Iris pigment epithelial cell (primary cell): ENCODE data around the gene LTBP1.

Experiments
- DNase-seq: peaks from one replicate; pipeline ENCODE4 v3.0.0-alpha.2; 2011; ENCODE audit warnings: low read depth

Gene LTBP1

DNA sequence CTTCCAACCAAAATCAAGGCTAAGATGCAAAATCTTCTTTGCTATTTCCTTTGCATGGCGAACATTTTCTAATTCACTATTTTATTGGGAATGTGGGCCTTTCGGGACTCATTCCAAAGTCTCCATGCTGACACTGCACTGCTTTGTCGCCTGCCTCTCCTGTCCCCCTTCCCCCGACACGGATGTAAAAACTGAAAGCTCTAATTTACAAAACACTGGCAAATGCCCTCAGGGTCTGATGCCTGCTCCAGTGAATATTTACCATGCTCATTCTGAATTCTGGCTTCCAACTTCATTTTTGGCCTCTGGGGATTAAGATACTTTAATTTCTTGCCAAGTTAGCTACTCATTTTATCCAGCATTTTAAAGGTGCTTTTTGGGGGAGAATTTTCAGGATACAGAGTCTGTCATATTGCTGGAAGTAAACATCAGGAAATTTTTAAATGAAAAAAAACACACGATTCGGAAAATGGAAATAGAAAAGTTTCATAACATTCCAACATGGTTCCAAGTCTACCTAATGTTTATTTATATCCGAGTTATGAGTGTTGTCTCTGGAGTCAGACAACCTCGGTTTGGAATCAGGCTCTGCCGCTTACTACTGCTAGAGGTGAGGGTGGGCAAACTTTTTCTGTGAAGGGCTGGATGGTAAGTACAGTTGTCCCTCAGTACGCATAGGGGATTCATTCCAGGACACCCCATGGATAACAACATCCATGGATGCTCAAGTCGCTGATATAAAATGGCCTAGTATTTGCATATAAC, 14.6 kb upstream of the LTBP1 start:
- no peak for DNase-seq

DNA sequence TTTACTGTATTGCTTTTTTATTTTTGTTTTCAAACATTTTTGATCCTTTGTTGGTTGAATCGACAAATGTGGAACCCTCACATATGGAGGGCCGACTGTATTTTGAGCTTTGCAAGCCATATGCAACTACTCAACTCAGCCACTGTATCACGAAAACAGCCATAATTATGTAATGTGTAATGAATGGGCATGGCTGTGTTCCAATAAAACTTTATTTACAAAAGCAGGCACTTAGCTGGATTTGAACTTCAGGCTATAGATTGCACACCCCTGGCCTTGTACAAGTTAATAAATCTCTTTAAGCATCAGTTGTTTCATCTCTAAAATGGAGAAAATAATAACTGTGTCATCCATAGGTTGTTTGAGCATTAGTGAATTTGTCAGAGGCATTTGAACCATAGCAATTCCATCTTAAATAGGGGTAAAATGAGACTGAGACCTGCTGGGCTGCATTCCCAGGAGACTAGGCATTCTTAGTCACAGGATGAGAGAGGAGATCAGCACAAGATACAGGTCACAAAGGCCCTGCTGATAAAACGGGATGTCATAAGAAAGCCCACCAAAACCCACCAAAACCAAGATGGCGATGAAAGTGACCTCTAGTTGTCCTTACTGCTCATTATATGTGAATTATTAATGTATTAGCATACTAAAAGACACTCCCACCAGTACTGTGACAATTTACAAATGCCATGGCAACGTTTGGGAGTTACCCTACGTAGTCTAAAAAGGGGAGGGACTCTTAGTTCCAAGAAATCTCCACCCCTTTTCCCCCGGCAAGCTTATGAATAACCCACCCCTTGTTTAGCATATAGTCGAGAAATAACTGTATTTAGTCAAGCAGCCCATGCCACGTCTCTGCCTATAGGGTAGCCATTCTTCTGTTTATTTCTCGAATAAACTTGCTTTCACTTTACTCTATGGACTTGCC, 13.7 kb upstream of the LTBP1 start:
- DNase-seq: no peak

DNA sequence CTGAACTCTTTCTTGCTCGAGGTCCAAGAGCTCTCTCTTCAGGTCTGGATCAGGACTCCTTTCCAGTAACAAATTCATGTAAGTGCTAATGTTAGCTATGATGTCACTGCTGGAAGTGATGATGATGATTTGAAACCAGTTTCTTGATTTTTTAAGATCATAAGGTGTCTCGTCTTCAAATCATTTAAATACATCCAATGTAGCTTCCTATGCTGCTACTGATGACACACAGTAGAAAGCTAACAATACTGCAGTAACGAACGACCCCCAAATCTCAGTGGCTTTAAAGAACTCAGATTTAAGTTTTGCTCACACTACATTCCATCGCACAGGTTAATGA, 13.0 kb upstream of the LTBP1 start:
- DNase-seq: no peak

DNA sequence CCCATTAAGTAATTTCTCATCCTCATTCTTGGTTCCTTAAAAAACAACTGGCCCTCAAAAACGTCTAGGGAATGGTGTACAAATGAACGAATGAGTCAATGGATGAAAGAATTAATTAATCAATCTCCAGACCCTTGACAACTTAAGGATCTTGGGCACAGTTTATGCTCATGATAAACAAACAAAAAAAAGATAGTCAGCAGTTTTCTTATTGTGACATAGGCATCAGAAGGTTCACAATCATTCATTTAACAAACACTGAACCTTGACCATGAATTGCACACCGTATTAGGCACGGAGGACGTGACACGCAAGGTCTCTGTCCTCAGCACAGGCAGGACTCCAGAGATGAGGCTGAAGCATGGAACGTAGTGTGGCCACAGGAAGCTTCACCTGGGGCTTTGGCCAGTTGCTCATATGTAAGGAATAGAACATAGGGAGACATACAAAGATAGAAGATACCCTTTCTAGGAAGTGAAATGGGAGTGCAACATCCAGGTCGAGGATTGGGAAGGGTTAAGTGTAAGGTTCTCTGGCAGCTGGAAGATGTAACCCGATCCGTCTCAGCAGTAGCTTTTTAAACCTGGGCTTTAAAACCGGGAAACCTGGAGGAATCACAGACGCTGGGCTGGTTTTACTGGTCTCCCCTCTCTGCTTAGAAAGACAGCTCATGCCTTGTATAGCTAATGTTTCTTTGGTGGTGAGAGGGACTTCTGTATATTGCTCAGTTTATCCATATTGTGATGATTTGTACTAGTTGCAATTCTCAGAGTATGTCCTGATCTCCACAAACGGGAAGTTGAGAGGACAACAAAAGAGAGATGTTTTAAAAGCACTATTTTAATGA, 8.9 kb upstream of the LTBP1 start:
- peak; percentile 59 for DNase-seq

DNA sequence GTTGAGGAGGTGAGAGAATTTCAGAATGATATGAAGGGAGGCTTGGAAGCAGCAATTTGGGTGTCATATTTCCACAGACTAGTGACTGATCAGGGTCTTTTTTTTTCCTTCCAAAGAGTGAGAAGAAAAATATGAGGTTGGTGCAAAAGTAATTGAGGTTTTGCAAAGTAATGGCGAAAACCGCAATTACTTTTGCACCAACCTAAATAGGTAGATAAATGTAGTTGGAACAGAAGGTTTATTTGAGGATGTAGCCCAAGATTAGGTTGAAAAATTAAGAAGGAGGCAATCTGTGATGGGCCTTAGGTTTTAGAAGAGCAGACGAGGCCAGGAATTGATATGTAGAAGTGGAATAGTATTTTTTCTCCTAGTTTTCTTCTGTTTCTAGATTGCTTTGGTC, 7.8 kb upstream of the LTBP1 start:
- DNase-seq: no peak

DNA sequence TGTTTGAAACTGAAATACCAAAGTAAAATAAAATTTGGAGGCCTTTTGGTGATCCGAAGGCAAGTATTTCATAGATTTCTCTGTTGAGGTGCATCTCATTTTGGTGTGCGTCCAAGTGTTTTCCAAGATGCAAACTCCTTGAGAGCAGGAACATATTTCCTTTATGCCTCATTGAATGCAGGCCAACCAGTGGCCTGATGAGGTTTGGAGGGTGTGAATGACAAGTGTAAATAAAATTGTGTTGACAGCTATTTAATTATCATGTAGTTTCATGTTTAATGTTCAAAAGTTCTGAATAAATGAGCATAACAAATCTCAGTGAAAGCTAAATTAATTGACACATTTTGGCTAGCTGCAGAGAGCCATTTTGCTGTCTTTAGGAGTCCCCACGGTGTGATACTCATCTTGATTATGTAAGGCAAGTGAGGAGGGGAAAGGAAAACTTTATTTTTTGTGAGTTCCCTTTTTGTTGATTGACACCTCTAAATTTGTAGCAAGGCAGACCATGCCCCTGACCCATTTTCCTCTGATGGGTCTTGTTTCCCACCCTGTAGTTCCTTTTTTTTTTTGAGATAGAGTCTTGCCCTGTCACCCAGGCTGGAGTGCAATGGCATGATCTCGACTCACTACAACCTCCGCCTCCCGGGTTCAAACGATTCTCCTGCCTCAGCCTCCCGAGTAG, 6.3 kb upstream of the LTBP1 start:
- no peak for DNase-seq

DNA sequence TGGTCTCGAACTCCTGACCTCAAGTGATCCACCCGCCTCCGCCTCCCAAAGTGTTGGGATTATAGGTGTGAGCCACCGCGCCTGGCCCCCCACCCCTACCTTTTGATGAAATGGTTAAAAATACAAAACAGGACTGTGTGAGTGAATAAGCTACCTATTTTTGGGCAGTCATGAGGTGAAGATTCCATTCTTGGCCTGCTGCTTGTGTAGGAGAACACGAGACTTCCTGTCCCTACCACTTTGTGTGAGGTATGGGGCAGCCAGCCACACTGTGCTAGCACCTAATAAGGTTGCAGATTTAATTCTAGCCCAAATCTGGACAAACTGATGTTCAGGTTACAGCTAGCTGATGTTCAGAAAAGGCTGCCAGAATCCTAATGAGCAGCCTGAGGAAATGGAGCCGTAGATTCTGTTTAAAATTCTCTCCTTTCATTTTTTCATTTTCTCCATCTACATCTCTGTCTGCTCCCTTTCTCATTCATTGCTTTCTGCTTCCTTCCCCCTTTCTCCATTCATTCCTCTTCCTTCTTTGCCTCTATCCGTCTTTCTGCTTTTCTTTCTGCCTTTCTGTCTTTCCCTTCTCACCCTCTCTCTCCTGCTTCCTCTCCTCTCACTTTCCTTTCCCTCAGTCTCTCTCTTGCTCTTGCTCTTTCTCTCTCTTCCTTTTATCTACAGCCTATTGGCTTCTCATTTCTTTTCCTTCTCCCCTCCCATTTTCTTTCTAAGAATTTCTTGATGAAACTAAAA, 4.6 kb upstream of the LTBP1 start:
- DNase-seq: no peak

DNA sequence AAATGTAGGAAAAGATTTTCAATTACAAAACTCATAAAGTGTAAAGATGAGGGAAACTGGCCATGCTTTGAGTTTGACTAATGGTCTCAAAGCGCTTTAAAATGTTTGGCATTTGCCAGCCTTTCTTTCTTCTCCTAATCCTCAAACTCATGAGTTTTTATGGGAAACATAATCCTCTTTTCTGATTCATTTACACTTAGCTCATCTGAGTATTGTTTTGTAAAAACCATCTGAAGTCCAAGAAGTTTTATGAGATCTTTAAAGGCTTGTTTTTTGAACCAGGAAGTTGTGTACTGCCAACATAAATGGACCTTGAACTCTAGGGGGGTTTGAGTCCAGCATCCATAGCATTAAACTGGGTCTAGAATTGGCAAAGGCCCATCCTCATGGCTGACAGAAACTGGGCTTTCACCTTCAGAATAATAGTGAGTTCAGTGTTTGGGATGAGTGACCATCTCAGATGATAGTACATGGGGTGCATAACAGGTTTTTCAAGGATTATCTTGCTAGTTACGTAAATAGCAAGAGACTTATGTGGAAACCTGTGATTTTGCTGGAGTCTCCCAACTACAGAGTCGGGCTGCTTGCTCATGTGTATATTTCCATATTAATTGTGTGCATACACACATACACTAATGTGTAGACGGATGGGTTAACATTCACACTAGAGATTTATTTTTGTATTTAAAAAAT, 3.8 kb upstream of the LTBP1 start:
- no peak for DNase-seq

DNA sequence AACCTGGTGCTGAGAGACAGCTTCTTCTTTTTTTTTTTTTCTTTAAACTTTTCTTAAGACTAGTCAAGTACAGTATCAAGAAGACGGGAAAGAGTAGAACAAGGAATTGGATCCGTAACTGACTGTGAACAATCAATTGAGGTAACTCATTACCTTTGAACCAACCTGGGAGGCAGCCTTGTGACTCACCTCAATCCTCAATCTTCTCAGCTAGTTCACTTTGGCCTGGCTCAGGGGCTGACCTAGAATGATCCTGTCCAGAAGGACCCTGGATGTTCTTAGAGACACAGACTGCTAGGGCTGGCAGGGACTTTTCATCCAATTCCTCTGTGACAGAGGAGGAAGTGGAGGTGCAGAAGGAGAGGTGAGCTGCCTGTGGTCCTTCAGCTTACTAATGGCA, 1.5 kb upstream of the LTBP1 start:
- no peak for DNase-seq

DNA sequence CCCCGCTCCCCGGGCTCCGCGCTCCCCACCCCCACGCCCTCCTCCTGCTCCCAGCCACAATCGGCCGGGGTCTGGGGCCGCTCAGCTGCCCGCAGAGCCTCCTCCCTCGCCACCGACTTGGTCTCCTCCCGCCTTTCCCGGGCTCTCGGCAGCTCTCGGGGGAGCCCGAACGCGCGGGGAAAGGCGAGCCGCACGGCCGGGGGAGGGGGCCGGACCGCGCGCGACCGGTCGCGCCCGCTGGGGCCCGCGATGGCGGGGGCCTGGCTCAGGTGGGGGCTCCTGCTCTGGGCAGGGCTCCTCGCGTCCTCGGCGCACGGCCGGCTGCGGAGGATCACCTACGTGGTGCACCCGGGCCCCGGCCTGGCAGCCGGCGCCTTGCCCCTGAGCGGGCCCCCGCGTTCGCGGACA, 327 bp downstream of the LTBP1 start:
- DNase-seq: no peak

DNA sequence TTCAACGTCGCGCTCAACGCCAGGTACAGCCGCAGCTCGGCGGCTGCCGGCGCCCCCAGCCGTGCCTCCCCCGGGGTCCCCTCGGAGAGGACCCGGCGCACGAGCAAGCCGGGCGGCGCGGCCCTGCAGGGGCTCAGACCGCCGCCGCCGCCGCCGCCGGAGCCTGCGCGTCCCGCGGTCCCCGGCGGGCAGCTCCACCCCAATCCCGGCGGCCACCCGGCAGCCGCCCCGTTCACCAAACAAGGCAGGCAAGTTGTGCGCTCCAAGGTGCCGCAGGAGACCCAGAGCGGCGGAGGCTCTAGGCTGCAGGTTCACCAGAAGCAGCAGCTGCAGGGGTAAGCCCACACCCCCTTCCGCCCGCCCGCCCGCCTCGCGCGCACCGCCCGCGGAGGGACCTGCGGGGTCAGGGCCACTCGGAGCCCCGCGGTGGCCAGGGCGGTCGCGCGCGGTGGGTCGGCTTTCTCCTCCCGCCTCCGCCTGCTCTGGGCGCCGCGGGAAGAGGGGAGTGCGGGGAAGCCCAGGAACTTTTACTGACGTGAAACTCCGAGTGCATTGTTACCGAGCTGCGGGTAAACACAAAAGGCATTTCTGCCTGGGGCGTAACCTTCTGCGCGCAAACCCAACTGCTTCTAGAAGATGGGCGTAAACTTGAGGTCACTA, 861 bp downstream of the LTBP1 start:
- DNase-seq: peak; percentile 60

DNA sequence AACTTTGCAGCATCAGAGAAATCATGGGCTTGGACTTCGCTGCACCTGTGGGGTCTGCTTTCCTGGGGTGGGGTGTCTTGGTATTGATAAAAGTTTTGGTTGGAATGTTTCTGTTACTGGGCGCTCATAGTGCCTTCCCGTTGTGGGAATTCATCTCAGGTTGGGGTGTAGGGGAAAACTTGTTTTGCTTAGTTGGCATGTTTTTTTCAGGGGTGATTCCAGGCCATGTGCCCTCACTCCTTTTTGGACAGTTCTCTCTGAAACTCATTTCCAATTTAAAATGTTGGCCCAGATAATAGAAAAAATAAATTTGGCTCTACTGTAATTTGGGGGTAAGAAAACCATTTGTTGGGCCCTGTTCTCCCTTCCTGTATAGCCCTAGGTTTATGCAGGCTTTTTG, 1.5 kb downstream of the LTBP1 start:
- no peak for DNase-seq

DNA sequence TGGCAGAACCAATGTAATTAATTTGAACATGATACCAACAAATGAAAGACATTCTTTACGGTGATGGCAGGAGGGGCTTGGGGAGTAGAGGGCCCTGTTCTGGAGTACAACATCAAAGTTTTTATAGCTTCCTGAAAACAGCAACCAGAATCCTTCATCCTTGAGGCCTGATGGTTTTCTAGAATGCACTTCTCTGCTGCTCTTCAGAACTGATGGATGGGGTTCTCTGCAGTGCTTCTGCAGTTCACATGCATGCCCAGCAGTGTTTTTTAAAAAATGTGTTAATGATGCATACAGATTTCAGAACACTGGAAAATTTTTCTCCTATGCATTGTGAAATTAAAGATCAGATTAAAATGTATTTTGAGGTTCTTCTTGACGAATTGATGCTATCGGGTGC, 2.5 kb downstream of the LTBP1 start:
- DNase-seq: no peak

DNA sequence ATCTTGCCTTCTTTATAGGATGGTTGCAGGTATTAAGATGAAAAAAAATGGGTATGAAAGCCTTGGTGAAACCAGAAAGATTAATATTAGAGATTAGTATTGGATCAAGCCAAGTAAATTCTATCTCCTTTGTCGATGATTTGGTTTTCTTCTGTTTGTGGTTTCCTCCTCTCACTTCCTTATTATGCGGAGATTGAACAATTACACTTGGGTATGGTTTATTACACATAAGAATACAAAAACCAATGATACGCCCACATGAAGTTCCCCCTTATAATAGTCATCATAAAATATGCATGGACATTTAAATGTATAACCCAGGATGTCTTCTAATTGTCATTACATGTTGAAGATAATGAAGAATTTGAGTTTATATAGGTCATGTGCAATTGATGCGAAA, 4.9 kb downstream of the LTBP1 start:
- DNase-seq: no peak

DNA sequence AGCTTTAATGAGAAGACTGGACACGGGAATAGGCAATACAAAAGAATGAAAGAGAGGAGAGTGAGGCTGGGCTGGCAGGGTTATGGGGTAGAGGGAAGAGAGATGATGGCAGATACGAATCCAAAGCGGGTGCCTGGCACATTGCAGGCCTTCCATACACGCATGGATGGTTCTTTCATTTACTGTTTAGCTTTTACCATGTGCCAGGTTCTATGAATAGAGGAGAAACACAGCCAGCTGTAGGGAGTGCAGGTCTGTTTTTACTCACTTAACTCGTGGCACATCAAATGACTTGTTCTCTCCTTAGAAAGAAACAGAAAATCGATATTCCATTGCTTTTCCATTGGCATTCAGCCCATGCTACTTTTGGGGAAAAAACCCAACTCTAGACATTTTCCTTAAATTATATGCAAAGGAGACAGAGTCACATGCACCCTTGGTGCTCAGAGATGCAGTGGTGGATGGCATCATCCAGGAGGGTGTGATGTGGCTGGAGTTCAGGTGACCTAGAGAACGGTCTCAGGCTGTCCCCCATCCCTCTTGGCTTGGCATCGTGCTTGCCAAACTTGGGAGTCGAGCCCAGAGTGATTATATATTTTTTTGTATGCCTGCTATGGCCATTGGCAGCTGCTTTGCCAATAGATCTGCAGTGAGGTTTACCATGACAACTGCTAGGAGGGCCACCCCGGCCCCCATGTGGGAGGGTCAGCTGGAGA, 6.2 kb downstream of the LTBP1 start:
- no peak for DNase-seq

DNA sequence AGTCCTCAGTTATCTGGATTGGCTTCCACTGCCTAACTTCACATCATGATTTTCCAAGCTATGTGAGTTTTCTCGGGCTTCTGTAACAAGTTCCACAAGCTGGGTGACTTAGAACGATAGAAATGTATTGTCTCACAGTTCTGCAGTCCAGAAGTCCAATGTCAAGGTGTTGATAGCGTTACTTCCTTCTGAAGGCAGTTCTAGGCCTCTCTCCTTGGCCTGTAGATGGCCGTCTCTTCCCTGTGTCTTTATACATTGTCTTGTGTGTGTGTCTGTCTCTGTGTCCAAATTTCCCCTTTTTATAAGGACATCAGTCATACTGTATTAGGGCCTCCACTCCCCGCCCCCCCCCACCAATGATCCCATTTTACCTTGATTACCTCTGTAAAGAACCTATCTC, 7.5 kb downstream of the LTBP1 start:
- no peak for DNase-seq

DNA sequence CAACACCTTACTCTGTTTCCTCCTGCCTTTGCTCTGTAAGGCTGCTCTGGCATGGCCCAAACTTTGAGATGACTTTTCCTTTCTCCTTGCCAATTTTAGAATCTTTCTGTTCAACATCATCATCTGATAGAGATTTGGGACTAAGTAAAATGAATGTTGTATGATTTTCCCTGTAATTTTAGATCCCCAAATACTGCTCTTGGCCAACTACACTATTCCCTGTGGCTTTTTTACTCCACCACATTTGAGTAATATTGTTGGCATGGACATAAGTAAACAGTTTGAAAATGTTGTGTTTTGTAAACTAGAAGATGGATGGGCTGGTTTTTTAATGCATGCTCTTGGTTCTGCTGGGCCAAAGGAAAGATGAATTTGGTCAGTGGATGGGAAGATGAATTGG, 12.1 kb downstream of the LTBP1 start:
- DNase-seq: no peak

DNA sequence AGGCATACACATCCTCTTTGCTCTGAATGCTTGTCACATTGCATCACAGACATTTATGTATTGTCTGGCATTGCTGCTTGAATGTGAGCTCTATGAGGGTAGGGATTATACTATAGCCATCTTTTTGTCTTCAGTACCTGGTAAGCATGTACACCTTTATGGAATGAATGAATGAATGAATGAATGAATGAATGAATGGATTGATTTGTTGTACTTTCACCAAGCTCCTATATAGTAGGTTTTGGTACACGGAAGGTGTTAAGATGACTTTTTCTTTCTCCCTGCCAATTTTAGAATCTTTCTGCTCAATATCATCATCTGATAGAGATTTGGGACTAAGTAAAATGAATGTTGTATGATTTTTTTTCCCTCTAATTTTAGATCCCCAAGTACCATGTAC, 13.5 kb downstream of the LTBP1 start:
- no peak for DNase-seq

DNA sequence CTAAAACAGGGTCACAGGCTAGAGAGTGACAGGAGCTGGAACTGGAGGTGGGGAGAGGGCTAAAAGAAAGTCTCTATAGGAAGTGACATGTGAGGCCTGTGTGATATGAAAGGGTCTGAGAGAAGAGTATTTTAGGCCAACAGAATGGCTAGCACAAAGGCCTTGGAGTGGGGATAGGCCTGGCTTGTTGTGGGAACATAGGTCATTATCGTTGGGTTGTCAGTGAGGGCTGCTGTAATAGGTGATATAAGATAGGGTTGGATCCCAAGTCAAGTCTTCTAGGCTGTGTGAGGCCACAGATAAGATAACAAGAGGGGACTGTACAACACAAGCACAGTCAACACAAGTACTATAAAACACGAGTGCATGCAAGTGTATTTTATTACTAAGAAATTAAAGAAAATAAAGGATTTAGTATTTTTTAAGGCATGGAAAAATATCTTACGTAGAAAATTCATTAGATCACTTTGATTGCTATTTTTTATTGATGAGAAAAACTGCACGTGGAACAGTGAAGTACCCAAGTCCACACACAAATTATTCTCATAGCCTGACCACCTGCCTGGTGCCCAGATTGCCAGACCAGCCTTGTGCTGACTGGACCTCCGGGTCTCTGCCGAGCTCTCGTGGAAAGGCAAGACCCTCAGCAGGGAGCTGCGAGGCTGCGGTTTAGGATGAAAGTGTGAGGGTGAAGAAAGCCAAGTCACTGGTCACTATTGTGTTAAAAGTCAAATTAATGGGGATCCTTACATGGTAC, 14.1 kb downstream of the LTBP1 start:
- DNase-seq: no peak
